Stimulated activated CD4-positive, alpha-beta T cell treated with anti-CD3 and anti-CD28 coated beads, Interleukin-1b, Interleukin-23, amount 100 ng/mL, for 24 hours (primary cell): ENCODE data around the gene TIMP2.
"Not testable (repeated sequence)": the region's sequence is repeated elsewhere in the genome, so short reads cannot be mapped to it uniquely, and the experiment has no call there.

ENCODE experiments used
- DNase-seq, 4 experiments: peaks; one replicate each; pipeline ENCODE4 v3.0.0-alpha.2; 2020; ENCODE audit warnings: low read depth in 4 of 4, low spot score in 1 of 4

Gene TIMP2

GRCh38 chr17:78925234-78925633 is at the start of gene TIMP2:
TIMP2 (minus strand) TSS chr17:78925387; CDS start chr17:78925088, 299 bp downstream.
- DNase-seq = peak; percentile 19 to 51 (median 32)

- no peak for DNase-seq
Observed at GRCh38 chr17:78973792-78974520, 48.8 kb upstream of the TIMP2 start.

GRCh38 chr17:78973196-78973595 is 48.0 kb upstream of the TIMP2 start:
- no peak for DNase-seq

GRCh38 chr17:78972507-78973105 is 47.4 kb upstream of the TIMP2 start:
- no peak for DNase-seq

GRCh38 chr17:78971756-78972506 is 46.7 kb upstream of the TIMP2 start:
- DNase-seq = no peak

GRCh38 chr17:78970834-78971755 is 45.9 kb upstream of the TIMP2 start:
- peak; percentile 61 to 75 (median 70) for DNase-seq

- DNase-seq = no peak
Observed at GRCh38 chr17:78969865-78970264, 44.7 kb upstream of the TIMP2 start.

GRCh38 chr17:78967782-78968362 is 42.7 kb upstream of the TIMP2 start:
- DNase-seq = no peak

GRCh38 chr17:78966910-78967600 is 41.9 kb upstream of the TIMP2 start:
- no peak for DNase-seq

GRCh38 chr17:78966123-78966813 is 41.1 kb upstream of the TIMP2 start:
- DNase-seq = no peak

GRCh38 chr17:78965491-78965924 is 40.3 kb upstream of the TIMP2 start:
- DNase-seq = no peak

- no peak for DNase-seq
Observed at GRCh38 chr17:78963378-78963777, 38.2 kb upstream of the TIMP2 start.

- not testable (repeated sequence) for DNase-seq
Observed at GRCh38 chr17:78962984-78963348, 37.8 kb upstream of the TIMP2 start.

GRCh38 chr17:78962345-78962983 is 37.3 kb upstream of the TIMP2 start:
- no peak for DNase-seq

GRCh38 chr17:78961571-78961970 is 36.4 kb upstream of the TIMP2 start:
- DNase-seq = no peak

GRCh38 chr17:78960928-78961327 is 35.7 kb upstream of the TIMP2 start:
- DNase-seq = no peak

- no peak for DNase-seq
Observed at GRCh38 chr17:78959803-78960202, 34.6 kb upstream of the TIMP2 start.

GRCh38 chr17:78958641-78959127 is 33.5 kb upstream of the TIMP2 start:
- no peak for DNase-seq

- no peak for DNase-seq
Observed at GRCh38 chr17:78957128-78957527, 31.9 kb upstream of the TIMP2 start.
